HG02759 (cell line): ENCODE results near the gene NPTX1.

ENCODE experiments used
- ATAC-seq: cut with Tn5 transposase; IDR thresholded peaks from one replicate; pipeline ENCODE4 v1.9.1; 2021; ENCODE audit warnings: mild to moderate bottlenecking, moderate library complexity; ENCODE audit not compliant: unreplicated experiment

Gene NPTX1

GRCh38 chr17:80428796-80429195 is 47.6 kb downstream of the NPTX1 start:
- no peak for ATAC-seq

- ATAC-seq = no peak
These were observed 48.0 kb downstream of the NPTX1 start for GRCh38 chr17:80428363-80428762.

- no peak for ATAC-seq
These were observed 48.8 kb downstream of the NPTX1 start for GRCh38 chr17:80427366-80428282.

- ATAC-seq = peak; percentile 75
These were observed 49.6 kb downstream of the NPTX1 start for GRCh38 chr17:80426671-80427326.

- no peak for ATAC-seq
These were observed 50.5 kb downstream of the NPTX1 start for GRCh38 chr17:80425835-80426426.

- no peak for ATAC-seq
These were observed 51.3 kb downstream of the NPTX1 start for GRCh38 chr17:80424878-80425765.

GRCh38 chr17:80424261-80424660 is 52.1 kb downstream of the NPTX1 start:
- no peak for ATAC-seq

- ATAC-seq = no peak
These were observed 52.7 kb downstream of the NPTX1 start for GRCh38 chr17:80423536-80424225.

GRCh38 chr17:80422981-80423380 is 53.4 kb downstream of the NPTX1 start:
- ATAC-seq = no peak

GRCh38 chr17:80422276-80422675 is 54.1 kb downstream of the NPTX1 start:
- no peak for ATAC-seq

- ATAC-seq = no peak
These were observed 54.9 kb downstream of the NPTX1 start for GRCh38 chr17:80421381-80422090.

- ATAC-seq = no peak
These were observed 57.2 kb downstream of the NPTX1 start for GRCh38 chr17:80419255-80419654.

- no peak for ATAC-seq
These were observed 57.8 kb downstream of the NPTX1 start for GRCh38 chr17:80418589-80418988.
